Measurements from ENCODE around the gene RNF125. TPM values are rescaled to one million over a fixed set of nuclear protein-coding genes. Genes with fewer than 3 reads are reported as not detected.
A peak's percentile ranks its signal among the peaks of the same experiment; 100 is the strongest.

RNF125 gene
- total and polyA plus RNA-seq, 9 of the 15 experiments (the other 6 are each of a cell fraction or from before 2014, with no cell fraction given): 0.01 to 0.29 (median 0.07) TPM; not detected in 1

DNA sequence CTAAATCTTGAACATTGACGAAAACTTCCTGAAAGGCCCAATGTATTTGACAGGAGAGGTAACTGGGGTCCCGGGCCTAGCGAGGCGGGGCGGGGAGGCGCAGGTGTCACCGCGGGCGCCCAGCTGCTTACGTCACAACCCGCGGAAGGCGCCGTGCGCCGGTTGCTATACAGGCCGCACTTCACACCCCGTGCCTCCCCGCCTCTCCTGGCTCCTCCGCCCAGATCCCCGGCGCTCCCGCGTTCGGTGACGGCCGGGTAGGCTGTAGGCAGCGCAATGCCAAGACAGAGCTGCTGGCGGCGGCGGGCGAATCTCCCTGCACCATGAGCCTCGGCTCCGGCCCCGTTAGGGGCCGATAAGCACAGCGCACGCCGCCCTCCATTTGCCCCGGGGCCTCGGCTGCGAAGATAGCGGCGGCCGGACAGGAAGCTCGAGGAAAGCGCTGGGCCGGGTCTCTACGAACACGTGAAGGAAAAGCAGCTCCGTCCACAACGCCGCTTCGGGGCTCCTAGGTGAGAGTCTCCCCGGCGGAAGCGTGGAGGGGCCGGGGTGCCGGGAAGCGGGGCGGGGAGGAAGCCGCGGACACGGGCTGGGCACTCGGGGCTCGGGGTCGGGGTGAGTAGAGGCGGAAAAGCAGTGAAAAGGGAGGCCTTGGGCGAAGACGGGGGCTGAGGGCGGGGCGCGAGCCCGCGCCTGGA is 73.2 kb downstream of the RNF125 start, which contains the start of gene RNF138 (continued):
- TF ChIP-seq ETS2 (tag; IDR thresholded peaks at IDR 0.05; ENCODE audit: borderline replicate concordance, poor library complexity, severe bottlenecking) (no peak), RERE (CRISPR knock-in tag; IDR thresholded peaks at IDR 0.05; ENCODE audit: borderline replicate concordance) (no peak), LCOR (CRISPR knock-in tag; IDR thresholded peaks at IDR 0.05) (peak; percentile 86; the same call in 1 of the 2 replicates), ZNF12 (CRISPR knock-in tag; IDR thresholded peaks at IDR 0.05) (no peak), ZNF197 (CRISPR knock-in tag; IDR thresholded peaks at IDR 0.05; ENCODE audit: low read depth) (no peak), HDAC6 (IDR thresholded peaks at IDR 0.05; ENCODE audit: low read depth, low read length) (no peak), STAT6 (CRISPR knock-in tag; IDR thresholded peaks at IDR 0.05) (no peak), ZNF232 (CRISPR knock-in tag; IDR thresholded peaks at IDR 0.05) (peak; percentile 84; the same call in 1 of the 2 replicates), YBX1 (IDR thresholded peaks at IDR 0.05) (no peak), SPI1 (IDR thresholded peaks at IDR 0.05; ENCODE audit: borderline replicate concordance, low read depth, low read length) (no peak), TEAD1 (CRISPR knock-in tag; IDR thresholded peaks at IDR 0.05) (peak in 1 of 2 experiments; percentile 69; a peak in 1 of 4 replicates), HNRNPUL1 (IDR thresholded peaks at IDR 0.05; ENCODE audit: low read length) (no peak), FUS (optimal IDR thresholded peaks at IDR 0.05; ENCODE audit: low read depth, low read length) (peak; percentile 30), GABPA (tag; conservative IDR thresholded peaks at IDR 0.05; ENCODE audit: low read depth) (peak; percentile 76), USF2 (CRISPR knock-in tag; IDR thresholded peaks at IDR 0.05) (peak; percentile 4; the same call in 1 of the 2 replicates), TCF3 (CRISPR knock-in tag; IDR thresholded peaks at IDR 0.05) (peak; percentile 28; the same call in 1 of the 2 replicates), ZFP36 (IDR thresholded peaks at IDR 0.05; ENCODE audit: low read depth, low read length, partially characterized antibody) (no peak), RFX7 (CRISPR knock-in tag; IDR thresholded peaks at IDR 0.05) (no peak), SAP30 (IDR thresholded peaks at IDR 0.05; ENCODE audit: borderline replicate concordance, insufficient read depth, low read depth, low read length, poor library complexity, severe bottlenecking) (peak; percentile 88)
